ENCODE data around the gene PCDHGB3.
A peak's percentile ranks its signal among the peaks of the same experiment; 100 is the strongest.

Gene PCDHGB3

DNA sequence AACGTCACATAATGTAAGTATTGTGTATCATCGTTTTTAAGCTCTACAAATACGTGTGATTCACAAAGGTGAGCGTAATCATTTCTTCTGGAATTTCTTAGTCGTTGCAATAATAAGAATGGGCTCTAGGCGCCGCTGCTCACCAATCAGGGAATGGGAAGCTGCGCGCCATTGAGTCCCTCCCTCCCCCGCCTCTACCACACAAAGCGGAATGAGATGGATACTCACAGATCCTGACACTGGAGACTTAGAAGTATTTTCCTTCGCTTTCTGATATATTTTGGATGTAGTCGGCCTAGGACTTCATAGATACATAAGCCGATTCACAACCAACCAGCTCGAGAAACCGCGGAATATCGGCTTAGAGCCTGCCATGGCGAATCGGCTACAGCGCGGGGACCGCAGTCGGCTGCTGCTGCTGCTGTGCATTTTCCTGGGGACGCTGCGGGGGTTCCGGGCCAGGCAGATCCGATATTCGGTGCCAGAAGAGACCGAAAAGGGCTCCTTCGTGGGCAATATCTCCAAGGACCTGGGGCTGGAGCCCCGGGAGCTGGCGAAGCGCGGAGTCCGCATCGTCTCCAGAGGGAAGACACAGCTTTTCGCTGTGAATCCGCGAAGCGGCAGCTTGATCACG lies 50.9 kb downstream of the PCDHGB3 start, which contains the start of gene PCDHGA11:
Gene PCDHGA11 (plus strand): TSS at position 197 of the 634 bp plus-strand sequence. CDS start 177 bp downstream, at position 374.
- DNase-seq (ENCODE audit: insufficient read length, low spot score) (no peak), FAIRE-seq (peak; percentile 59)
- no peak for TF ChIP-seq POLR2A (IDR thresholded peaks at IDR 0.05; ENCODE audit: low read depth, low read length)
- no peak for TF ChIP-seq PAX5 (IDR thresholded peaks at IDR 0.05; ENCODE audit: insufficient read depth, low read length, severe bottlenecking)
- TF ChIP-seq POU2F2 (IDR thresholded peaks at IDR 0.05; ENCODE audit: low read depth, low read length), result no peak
- TF ChIP-seq TAF1 (IDR thresholded peaks at IDR 0.05; ENCODE audit: low read depth, low read length), result no peak
- TF ChIP-seq SPI1 (IDR thresholded peaks at IDR 0.05; ENCODE audit: low read depth, low read length), result no peak
- no peak for TF ChIP-seq POLR2AphosphoS5 (IDR thresholded peaks at IDR 0.05; ENCODE audit: low read depth, low read length)

DNA sequence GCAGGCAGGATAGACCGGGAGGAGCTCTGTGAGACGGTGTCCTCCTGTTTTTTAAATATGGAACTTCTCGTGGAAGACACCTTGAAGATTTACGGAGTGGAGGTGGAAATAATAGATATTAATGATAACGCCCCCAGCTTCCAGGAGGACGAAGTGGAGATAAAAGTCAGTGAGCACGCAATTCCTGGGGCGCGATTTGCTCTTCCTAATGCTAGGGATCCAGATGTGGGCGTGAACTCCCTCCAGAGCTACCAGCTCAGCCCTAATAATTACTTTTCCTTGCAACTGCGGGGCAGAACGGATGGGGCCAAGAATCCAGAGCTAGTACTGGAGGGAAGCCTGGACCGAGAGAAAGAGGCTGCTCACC lies 51.4 kb downstream of the PCDHGB3 start:
- FAIRE-seq (peak; percentile 9), DNase-seq (ENCODE audit: insufficient read length, low spot score) (no peak)
- TF ChIP-seq POU2F2 (IDR thresholded peaks at IDR 0.05; ENCODE audit: low read depth, low read length) (no peak), PAX5 (IDR thresholded peaks at IDR 0.05; ENCODE audit: insufficient read depth, low read length, severe bottlenecking) (no peak), POLR2A (IDR thresholded peaks at IDR 0.05; ENCODE audit: low read depth, low read length) (no peak), POLR2AphosphoS5 (IDR thresholded peaks at IDR 0.05; ENCODE audit: low read depth, low read length) (no peak), SPI1 (IDR thresholded peaks at IDR 0.05; ENCODE audit: low read depth, low read length) (no peak), TAF1 (IDR thresholded peaks at IDR 0.05; ENCODE audit: low read depth, low read length) (no peak)
